ENCODE results near the gene TGFA.

GRCh38 chr2:70472221-70472890 is 81.3 kb downstream of the TGFA start:
- TF ChIP-seq CTCF (IDR thresholded peaks at IDR 0.05): no peak
- no peak for TF ChIP-seq POLR2AphosphoS5 (IDR thresholded peaks at IDR 0.05)
- no peak for TF ChIP-seq POLR2A (IDR thresholded peaks at IDR 0.05)
- no peak for TF ChIP-seq EP300 (IDR thresholded peaks at IDR 0.05)
